Measurements from ENCODE around the gene GDF2.

GDF2 gene

DNA sequence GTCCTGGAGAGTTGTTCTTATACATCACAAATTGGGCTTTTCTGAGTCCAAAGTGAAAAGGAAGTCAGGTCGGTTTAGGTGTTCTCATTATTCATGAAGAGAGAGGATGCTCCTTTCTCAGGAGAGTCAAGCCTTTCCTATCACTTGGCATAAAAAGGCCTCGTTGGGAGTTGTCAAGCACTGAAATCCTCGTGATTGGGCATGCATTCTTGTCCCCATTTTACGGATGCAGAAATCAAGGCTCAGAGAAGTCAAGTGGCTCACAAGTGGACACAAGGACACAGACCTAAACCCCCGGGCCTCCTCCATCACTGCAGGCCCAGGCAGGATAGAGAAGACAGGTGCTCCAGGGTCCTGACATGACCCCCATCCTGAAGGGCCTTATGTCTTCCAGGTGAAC lies 34.5 kb downstream of the GDF2 start:
- DNase-seq = no peak

DNA sequence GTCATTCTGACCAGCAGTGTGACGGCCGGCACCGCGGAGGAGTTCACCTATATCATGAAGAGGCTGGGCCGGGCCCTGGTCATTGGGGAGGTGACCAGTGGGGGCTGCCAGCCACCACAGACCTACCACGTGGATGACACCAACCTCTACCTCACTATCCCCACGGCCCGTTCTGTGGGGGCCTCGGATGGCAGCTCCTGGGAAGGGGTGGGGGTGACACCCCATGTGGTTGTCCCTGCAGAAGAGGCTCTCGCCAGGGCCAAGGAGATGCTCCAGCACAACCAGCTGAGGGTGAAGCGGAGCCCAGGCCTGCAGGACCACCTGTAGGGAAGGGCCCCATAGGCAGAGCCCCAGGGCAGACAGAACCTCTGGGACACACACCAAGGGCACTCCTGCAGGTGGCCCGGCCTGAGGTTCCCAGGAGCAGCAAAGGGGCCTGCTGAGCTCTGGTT lies 34.9 kb downstream of the GDF2 start:
- DNase-seq = no peak

DNA sequence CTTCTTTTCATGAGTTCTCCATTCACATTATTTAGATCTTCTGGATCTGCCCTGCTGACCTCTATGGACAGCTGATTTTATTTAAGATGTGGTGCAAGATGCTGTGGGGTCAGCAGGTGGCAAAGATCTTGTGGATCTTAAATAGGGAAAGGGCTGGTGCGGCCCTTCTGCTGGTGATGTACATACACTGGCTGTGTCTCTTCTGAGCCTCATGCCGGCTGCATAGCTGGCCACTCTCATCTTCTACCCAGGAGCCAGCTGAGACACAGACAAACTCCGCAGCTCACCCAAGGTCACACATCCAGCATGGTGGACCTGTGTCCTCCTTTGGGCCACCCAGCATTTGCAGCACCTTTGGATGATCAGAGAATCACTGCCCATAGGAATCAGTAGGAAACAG lies 35.7 kb downstream of the GDF2 start:
- DNase-seq = no peak

DNA sequence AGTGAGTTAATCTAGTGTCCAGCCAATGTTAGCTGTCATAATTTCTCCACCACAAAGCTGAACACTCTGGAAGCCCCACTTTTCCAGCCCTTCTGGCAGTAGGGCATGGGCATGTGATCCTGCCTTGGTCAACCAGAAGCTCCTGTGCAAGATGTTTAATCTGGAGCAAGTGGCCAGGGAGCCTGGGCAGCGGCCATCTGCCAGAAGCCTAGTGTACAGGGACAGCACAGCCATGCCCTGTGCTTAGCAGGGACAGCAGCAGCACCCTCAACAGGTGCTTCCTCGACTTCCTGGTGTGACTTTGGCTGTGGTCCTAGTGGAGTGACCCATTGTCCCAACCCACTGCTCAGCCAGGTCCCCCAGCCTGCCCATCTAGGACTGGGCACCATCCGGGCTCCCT lies 36.2 kb downstream of the GDF2 start:
- no peak for DNase-seq

DNA sequence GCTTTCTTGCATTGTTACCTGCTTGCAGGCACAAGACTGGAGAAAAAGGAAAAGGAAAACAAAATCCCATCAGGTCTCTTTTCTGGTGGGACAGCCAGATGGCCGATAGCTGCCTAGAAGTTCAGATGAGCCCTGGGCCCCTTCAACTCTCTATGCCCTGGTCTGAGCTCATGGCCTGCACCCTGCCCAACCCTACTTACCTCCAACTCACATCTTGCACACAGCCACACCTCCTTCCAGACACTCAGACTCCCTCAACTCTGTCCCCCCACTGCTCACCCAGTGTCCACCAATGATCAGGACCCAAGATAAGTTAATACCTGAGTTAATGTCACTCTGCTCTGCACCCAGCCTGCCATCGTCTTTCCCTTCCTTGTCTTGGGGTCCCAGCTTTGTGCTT lies 36.8 kb downstream of the GDF2 start:
- no peak for DNase-seq

DNA sequence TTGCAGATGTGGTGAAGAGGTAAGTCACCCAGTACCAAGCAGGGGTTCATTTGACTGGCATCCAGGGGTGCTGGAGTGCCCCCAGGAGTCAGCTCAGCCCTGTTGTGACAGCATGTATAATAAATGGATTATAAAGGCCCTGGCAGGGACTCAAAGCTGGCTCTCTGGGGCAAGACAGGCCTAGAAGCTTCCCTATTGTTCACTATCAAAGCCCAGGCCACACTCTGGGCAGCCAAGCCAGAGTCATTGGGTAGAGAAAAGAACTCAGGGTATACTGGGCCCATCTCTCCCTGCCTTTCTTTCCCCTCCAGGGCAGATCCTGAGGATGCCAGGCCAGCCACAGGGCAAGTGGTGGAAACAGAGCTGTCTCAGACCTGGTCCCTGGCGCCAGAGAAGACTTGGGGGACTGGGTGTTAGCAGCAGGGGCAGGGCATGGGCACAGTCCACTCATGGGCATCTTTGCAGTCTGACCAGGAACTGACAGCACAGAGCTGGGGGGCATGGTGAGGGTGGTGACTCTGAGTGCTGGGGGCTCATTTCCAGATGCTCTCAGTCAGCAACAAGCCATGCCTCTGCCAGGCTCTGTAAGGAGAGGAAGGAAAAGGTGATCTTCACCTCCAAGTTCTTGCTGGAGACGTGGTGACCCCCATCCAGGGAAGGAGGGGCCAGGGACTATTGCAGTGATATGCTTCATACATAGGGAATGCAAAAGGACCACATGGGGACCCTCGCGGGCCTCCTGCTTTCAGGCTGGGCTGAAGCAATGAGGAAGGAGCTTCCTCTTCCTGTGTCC lies 37.6 kb downstream of the GDF2 start:
- DNase-seq = no peak

DNA sequence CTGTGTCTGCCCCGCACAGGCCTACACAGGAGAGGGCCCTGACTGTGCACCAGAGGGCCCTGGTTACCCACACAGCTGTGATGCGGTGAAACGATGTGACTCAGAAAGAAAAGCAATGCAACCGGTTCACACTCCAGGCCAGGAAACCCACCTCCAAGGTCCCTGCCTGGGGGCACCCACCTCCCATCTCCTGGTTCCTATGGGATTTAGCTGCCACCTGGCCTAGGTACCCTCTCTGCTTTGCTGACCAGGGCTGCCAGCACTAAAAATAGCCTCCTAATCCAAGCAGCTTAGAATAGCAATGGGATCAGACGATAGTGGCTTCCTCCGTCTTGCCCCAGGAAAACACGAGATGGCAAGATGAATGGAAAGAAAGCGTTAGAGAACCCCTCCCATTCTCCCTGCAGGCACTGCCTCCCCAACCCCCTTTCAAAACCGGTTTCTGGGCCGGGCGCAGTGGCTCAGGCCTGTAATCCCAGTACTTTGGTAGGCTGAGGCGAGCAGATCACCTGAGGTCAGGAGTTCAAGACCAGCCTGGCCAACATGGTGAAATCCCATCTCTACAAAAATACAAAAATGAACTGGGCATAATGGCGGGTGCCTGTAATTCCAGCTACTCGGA lies 38.3 kb downstream of the GDF2 start:
- no peak for DNase-seq

DNA sequence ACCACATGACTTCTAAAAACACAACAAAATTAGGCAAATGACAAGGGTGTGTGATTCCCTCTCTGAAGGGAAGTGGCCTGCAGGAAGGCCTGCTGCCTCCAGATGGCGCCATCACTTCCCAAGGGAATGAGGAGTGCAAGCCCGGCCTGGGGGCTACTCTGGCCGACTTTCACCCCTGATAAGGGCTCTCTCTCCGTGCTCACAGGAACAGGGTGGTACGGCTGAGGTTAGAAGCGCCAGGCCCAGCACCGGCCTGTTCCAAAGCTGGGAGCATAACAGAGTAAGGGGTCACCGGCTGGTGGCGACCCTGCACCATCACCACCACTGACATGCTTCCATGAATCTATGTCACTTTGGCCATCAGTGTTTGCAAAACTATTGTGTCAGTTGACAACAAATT lies 39.0 kb downstream of the GDF2 start:
- peak; percentile 32 to 39 for DNase-seq

DNA sequence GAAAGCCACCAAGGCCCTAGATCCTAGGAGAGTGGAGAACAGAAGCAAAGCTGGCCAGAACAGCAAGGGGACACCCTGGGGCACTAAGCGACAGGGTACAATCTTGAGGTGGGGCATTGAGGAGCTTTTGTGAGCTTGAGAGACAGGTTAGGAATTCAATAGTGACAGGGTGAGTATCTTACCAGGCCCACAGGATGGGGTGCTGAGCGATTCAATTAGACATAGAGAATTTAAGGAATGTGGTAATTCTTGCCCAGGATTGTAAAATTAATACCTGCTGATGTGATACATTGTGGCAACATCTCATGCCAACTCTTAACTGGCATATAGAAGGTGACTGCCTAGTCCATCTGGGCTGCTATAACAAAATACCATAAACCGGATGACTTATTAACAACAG lies 39.9 kb downstream of the GDF2 start:
- no peak for DNase-seq

DNA sequence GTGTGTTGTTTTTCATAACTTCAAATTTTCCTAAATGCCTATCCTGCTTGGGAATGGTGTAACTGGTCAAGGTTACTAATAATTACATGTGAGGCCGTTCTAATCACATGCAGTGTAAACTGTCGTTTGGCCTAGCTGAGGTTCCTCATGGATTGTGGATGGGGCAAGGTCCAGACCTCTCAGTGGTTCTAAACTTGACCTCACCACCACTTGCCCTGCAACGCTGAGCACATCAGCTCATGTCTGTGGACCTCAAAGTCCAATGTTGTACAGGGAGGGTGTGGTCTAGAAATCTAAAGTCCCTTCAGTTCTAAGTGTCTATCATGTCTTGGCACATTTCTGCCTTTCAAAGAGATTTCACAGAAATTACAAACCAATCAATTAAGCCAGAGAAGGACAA lies 41.5 kb downstream of the GDF2 start:
- DNase-seq = no peak

DNA sequence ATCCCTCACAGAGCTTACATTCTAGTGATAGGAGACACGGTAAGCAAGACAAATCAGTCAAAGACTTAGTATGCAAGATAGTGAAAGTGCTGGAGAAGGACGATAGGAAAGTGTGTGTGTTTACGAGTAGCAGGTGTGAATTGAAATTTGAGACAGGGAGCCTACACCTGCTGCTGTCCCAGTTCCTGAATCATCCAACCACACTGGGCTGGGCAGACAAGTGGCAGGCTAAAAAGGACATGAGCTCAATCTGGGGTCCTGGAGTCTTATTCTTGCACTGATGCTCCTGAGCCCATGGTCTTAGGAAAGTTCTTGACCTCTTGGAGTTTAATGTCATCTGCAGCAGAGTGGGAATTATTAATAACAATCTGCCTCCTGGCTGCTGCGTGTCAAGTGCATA lies 42.1 kb downstream of the GDF2 start:
- no peak for DNase-seq

DNA sequence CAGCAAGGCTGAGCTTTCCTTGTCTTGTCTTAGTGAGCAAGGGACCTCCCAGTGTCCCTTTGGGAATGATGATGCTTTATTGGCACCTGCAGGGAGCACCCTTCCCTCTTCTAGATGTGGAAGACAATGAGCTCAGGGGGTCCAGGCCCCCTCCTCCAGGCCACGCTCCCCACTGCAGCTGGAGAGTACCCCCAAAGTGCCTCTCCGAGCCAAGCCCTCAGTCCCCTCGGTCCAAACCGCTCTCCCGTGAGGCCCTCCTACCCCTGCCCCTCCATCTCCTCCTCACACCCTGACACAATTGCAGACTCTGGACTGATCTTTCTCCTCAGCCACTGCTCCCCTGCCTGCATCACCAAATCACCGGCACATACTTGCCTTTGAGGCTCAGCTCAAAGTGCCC lies 42.7 kb downstream of the GDF2 start:
- no peak for DNase-seq

DNA sequence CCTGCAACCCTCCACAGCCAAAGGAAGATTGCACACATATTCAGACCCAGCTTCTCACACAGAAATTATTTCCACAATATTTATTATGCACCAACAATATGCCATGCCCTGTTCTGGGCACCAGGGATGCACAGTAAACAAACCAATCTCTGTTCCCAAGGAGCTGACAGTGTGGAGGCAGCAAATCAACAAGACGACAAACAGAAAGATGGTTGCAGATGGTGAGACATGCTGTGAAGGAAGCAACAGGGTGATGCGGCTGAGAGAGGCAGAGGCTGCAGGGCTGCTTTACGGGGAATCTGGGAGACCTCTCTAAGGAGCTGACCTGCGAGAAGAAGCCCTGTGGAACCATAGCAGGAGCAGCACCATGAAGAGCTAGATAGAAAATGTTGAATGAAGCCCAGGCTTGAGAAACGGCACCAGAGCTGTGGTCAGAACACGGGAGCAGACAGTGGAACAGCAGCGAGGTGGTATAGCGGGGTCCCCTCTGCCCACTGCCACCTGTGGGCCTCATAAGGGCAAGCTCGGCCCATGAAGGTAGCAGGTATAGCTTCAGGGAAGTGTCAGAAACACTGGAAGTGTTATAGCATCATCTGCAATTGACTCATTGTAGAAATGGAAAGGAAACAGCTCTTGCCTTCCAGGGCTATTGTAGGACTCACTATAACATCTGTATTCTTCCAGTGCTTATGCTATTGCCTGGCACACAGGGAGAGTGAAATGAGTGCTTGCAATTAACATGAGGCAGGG lies 43.4 kb downstream of the GDF2 start:
- DNase-seq = no peak

DNA sequence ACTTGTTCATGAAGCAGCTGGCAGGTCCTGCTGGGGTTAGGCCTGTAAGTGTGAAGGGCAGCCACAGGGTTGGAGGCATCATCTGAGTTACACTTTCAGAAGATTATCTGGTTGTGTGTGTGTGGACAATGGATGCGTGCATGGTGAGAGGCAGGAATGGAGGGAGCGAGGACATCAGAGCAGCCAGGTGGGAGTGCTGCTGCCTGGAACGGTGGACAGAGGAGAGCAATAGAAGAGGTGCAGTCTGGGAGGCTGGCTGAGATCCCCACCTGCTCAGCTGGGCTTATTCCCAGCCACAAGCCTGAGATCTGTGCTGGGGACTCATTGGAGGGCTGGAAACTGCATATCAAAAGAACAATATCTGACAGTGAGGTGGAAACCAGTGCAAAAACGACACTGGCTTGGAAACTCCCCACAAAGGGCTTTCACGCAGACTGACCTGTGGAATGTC lies 44.0 kb downstream of the GDF2 start:
- no peak for DNase-seq

DNA sequence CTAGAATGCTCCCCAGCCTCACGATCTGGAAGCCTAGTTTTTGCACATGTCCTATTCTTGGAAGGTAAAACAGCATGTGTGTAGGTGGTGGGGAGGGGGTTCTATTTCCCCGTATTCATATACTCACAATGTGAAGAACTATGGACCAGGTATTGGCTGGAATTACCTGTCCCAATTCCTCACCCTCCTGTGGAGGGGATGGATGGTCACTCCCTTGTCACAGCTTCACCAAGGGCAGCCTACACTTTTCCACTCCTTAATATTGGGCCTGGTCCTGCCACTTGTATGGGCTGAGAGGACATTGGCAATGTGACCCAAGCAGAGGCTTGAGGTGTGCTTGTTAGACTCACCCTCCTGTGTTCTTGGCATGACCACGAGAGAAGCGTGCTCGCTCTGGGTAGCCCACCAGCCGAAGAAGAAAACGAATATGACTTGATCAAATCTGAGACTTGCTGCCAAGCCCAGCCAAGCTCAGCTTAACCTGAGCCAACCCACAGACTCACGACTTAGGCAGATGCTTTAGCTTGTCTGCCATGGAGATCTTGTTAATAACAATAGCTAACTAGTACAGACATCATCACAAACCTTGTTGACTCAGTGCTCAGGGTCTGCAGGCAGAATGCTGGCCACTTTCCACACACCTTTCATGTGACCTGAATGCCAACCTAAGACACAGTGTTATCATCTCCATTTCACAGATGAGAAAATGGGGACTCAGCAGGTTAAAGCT lies 44.6 kb downstream of the GDF2 start:
- DNase-seq = no peak

DNA sequence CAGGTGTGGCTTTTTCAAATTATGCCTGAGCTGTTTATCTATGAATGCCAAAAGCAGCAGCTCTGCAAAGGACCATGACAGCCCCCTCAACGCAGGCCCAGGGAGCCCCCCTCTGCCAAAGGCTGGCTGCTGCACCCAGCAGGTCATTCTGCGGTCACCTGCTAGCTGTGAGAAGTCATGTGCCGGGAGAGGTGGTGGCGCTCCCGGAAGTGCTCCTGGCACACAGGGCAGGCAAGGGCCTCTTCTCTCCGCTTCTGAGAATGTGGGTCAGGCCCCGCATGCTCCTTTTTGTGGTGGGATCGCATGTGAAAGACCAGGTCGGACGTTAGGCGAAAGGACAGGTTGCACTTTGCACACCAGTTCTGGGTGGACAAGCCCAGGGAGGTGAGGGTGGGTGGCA lies 45.4 kb downstream of the GDF2 start:
- DNase-seq = no peak

DNA sequence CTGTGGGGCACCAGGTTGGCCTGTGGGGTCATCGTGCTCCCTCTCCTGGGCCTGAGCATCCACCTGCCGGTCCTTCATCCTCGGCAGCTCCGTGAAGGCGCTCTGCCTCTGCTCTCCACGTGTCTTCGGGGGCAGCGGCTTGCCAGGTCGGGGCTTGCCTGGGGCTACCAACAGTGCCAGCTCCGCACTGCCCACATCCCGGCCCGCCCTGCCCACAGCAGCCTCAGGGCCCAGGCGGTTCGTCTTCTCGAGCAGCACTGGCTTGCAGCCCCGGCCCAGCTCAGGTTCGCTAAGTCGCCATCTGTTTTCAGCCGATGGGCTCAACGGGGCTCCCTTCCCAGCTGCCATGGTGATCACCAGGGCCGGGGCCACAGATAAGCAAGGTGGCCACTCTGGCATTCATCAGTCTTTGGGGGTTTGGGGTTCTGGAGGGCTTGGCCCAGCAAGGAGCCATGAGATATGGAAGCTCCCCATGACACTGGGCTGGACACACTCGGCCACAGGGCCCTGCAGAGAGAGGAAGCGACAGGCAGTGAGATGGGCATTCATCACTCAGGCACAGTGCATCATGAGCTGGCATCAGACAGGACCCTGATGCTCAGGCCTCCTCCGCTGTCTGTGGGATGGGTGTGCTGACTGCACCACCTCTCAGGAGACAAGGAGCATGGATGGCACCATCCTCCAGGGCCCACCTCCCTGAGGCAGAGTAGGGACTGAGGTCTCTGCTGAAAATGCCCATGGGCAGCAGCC lies 46.4 kb downstream of the GDF2 start:
- DNase-seq = no peak

DNA sequence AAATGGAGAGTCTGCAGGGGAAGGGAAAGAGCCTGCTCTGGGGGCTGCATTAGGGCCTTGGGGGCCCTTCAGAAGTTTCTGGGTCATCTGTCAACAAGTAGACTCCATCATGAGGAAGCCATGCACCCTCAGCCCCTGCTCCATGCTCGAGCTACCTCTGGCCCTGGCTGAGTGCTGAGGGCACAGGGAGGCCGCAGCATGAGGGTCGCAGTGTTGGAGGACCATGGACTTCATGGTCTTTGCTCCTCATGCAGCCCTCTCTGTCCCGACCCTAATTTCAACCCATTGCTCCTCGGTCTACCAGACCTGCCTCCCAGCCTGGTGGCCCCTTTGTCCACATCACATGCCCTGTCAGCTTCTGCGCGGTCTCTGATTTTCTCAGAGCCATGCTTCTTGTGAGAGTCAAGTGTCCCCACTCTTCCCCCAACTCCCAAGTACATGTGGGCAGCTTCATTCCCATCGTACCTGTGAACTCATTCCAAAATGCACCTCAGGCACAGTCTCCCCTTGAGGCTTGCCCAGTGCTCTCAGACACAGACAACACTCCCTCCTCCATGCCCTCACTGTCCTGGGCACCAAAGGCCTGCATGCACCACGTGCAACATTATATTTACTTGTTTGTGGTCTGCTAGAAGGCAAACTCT lies 47.1 kb downstream of the GDF2 start:
- no peak for DNase-seq

DNA sequence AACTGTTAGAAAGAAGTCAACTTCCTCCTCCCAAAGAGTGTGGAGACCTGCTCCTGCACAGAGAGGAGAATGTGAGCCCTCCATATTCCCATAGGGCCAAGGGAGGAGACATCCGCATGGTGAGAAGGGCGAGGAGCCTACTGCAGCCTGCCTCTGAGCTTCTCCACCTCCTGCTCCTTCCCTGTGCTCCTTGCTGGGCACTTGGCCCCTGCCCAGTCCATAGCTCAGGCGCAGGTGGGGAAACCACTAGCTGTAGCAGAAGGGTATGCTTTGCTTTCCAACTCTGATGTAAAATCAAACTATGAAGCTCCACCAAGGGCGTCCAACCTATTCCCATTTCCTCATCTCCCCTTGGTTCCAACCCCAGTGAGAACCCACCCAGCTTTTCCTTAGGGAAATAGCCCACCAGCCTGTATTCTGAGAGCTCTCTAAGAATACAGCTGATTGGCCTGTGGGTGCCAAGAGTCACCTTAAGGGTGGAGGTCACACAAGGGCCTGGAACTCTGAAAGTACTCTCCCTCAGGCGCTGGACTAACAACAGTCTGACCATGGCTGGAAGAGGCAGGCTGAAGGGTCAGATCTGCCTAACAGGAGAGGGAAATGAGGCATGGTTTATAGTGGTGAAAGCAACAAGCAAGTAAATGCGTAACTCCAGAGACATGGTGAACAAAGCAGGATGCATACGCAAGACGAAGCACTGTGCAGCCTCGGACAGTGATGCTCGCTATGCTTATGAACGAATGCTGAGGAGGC lies 47.9 kb downstream of the GDF2 start:
- DNase-seq = no peak

DNA sequence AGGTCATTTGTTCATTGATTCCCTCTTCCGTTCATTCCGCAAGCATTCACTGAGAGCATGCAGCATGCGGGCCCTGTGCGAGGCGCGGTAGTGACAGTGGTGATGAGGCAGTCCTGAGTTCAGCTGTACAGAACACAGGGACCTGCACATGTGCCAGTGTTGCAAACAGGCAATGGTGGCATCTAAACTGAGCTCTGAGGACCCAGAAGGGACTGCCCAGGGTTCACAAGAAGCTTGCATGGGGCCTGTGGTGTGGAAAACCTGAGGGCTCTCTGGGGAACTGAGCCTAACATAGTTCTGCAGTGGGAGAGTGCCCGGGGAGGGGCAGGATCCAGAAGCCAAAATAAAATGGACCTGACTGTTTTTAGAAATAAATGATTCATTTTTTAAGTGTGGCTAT lies 48.6 kb downstream of the GDF2 start:
- DNase-seq = no peak
